MM.1S (cell line): Measurements from ENCODE around the gene IL15.

Experiments used
- EZH2 ChIP-seq: fragments of 300-600 bp; sonication (generic); optimal IDR thresholded peaks from 2 replicates; pipeline ENCODE3; 2017; ENCODE audit warnings: low read depth, mild to moderate bottlenecking, antibody characterized with exemption, low read length, mixed read lengths
- EZH2phosphoT487 ChIP-seq: fragments of 300-600 bp; sonication (generic); IDR thresholded peaks from 2 replicates; pipeline ENCODE4 v1.6.1; 2018; ENCODE audit warnings: antibody characterized with exemption, low read length
- TF ChIP-seq, protein P1 (sequence below): fragments of 300-600 bp; sonication (generic); IDR thresholded peaks from 2 replicates; pipeline ENCODE4 v1.5.1; 2016; ENCODE audit warnings: antibody characterized with exemption, low read length, mixed read lengths

DNA sequence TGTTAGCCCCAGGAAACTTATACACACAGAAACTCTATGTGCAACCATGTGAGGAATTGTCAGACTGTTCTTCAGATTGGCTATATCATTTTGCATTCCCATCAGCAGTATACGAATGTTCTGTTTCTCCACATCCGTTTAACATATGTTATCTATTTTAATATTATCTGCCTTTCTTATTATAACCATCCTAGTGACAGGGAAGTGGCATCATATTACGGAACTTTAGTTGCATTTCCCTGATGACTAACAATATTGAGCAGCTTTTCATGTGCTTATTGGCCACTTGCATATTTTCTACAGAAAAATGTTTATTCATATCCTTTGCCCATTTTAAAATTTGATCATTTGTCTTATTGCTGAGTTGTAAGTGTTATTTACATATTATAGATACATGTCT lies 36.5 kb upstream of the IL15 start:
- TF ChIP-seq, protein P1, sequence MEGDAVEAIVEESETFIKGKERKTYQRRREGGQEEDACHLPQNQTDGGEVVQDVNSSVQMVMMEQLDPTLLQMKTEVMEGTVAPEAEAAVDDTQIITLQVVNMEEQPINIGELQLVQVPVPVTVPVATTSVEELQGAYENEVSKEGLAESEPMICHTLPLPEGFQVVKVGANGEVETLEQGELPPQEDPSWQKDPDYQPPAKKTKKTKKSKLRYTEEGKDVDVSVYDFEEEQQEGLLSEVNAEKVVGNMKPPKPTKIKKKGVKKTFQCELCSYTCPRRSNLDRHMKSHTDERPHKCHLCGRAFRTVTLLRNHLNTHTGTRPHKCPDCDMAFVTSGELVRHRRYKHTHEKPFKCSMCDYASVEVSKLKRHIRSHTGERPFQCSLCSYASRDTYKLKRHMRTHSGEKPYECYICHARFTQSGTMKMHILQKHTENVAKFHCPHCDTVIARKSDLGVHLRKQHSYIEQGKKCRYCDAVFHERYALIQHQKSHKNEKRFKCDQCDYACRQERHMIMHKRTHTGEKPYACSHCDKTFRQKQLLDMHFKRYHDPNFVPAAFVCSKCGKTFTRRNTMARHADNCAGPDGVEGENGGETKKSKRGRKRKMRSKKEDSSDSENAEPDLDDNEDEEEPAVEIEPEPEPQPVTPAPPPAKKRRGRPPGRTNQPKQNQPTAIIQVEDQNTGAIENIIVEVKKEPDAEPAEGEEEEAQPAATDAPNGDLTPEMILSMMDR, result no peak
- TF ChIP-seq EZH2 (no peak), EZH2phosphoT487 (no peak)
